Stomach (tissue), 19 donors: ENCODE data around the gene LCE1A. TPM values are rescaled to one million over a fixed set of nuclear protein-coding genes. Genes with fewer than 3 reads are reported as not detected.

Experiments
- DNase-seq, 2 donors: peaks; one replicate each; pipeline versions ENCODE4 v3.0.0 to v3.0.0-alpha.2; 2013 to 2019
- H3K27ac ChIP-seq, 5 donors: fragments of 200-600 bp in 4 of 5; sonication (generic) in 4 of 5; one replicate each; pipeline ENCODE4 v1.5.1; 2013 to 2019; ENCODE audit warnings: mild to moderate bottlenecking in 1 of 5, moderate library complexity in 1 of 5
- H3K27me3 ChIP-seq, 3 donors: fragments of 200-600 bp; sonication (generic); one replicate each; pipeline ENCODE4 v1.5.1; 2017 to 2019; ENCODE audit warnings: mixed run types in 1 of 3
- H3K36me3 ChIP-seq, 4 donors: fragments of 200-600 bp; sonication (generic); 1 replicate in 3 of 4; 2 replicates in 1 of 4; pipeline ENCODE4 v1.5.1; 2016 to 2019
- H3K4me1 ChIP-seq, 4 donors: fragments of 200-600 bp; sonication (generic); one replicate each; pipeline ENCODE4 v1.5.1; 2016 to 2019
- H3K4me3 ChIP-seq, 4 donors: fragments of 200-600 bp; sonication (generic) in 3 of 4; one replicate each; pipeline ENCODE4 v1.5.1; 2016 to 2019; ENCODE audit warnings: mild to moderate bottlenecking in 1 of 4
- H3K9me3 ChIP-seq, 4 donors: fragments of 200-600 bp; sonication (generic); one replicate each; pipeline ENCODE4 v1.5.1; 2016 to 2019
- EP300 ChIP-seq: sonication (generic); formaldehyde crosslinking; IDR thresholded peaks from one replicate; pipeline ENCODE4 v1.6.1; 2017; ENCODE audit warnings: antibody characterized with exemption
- POLR2A ChIP-seq, 4 donors: fragments of 450-650 bp; IDR thresholded peaks; one replicate each; pipeline ENCODE4 v1.6.1; 2016; ENCODE audit warnings: antibody characterized with exemption in 4 of 4, control low read depth in 2 of 4, mild to moderate bottlenecking in 1 of 4, moderate library complexity in 1 of 4
- POLR2AphosphoS5 ChIP-seq, 3 donors: sonication (generic); formaldehyde crosslinking; IDR thresholded peaks; one replicate each; pipeline ENCODE4 v1.6.1; 2016; ENCODE audit warnings: antibody characterized with exemption in 3 of 3
- WGBS, 5 donors: extraction: QIAGEN DNeasy Blood & Tissue Kit in 3 of 5; methylation state at CpG; one replicate each; pipeline versions ENCODE4 v1.1.5 to v1.1.7; 2013 to 2018; 5-methylcytosine and 5-hydroxymethylcytosine counted together
- intact Hi-C: fragments of 100-400 bp; cut with DNase I; formaldehyde crosslinking; loops from one replicate; pipeline ENCODE4 v1.15.1; 2023; ENCODE audit warnings: low total_unique reads
- long read RNA-seq, 10 donors: transcript quantifications; one replicate each; lab custom pipeline, GENCODE V29; 2026
- polyA plus RNA-seq, 3 donors: library from polyadenylated mRNA; stranded (reverse); fragments of 200-250 nt; gene quantifications; one replicate each; pipeline ENCODE4 v1.2.3, GENCODE V29; 2013
- total RNA-seq, 5 donors: library from RNA; depleted of rRNA; stranded (reverse); fragments of >200 nt; gene quantifications; one replicate each; pipeline versions ENCODE4 v1.1.0 to v1.2.3, GENCODE V29; 2014 to 2016
- TF ChIP-seq, protein P1 (sequence below), 7 experiments: fragments of 450-650 bp in 4 of 7; fragments of 200-600 bp in 3 of 7; sonication (generic) in 3 of 7; IDR thresholded peaks; one replicate each; pipeline ENCODE4 v1.5.1; 2016 to 2019; ENCODE audit warnings: antibody characterized with exemption in 7 of 7, control low read depth in 2 of 7, mild to moderate bottlenecking in 1 of 7
- donor health status: healthy with polysubstance abuse.
- donor health status: Bipolar disorder and iron deficiency.
- donor health status: healthy.

The LCE1A gene
- total RNA-seq (not detected), polyA plus RNA-seq (not detected)
- long read RNA-seq, donor 1, result 0 reads
- long read RNA-seq, donor 2, result 0 reads
- long read RNA-seq, donor 3, result 0 reads
- long read RNA-seq, donor 4, result 0 reads
- long read RNA-seq, donor 5, result 0 reads
- long read RNA-seq, donor 6, result 0 reads
- long read RNA-seq, donor 7, result 0 reads
- long read RNA-seq, donor 8, result 0 reads
- long read RNA-seq, donor 9, result 0 reads
- long read RNA-seq, donor 10, result 0 reads

GRCh38 chr1:152827173-152827572, at the start of gene LCE1A:
LCE1A (plus strand) TSS chr1:152827473; CDS start chr1:152827473, 0 bp downstream.
- Histone ChIP-seq H3K4me3 (no peak within 1 kb of the TSS), H3K27me3 (peaks cover 0 to 24% (median 0%) of the 10 kb centered on the region in 3 donors), H3K36me3 (no peaks in the 10 kb centered on the region), H3K27ac (no peak within 1 kb of the TSS), H3K4me1 (no peaks in the 10 kb centered on the region), H3K9me3 (peaks cover 0 to 4% (median 0%) of the 10 kb centered on the region in 4 donors)
- TF ChIP-seq EP300, result no peak
- TF ChIP-seq, protein P1, sequence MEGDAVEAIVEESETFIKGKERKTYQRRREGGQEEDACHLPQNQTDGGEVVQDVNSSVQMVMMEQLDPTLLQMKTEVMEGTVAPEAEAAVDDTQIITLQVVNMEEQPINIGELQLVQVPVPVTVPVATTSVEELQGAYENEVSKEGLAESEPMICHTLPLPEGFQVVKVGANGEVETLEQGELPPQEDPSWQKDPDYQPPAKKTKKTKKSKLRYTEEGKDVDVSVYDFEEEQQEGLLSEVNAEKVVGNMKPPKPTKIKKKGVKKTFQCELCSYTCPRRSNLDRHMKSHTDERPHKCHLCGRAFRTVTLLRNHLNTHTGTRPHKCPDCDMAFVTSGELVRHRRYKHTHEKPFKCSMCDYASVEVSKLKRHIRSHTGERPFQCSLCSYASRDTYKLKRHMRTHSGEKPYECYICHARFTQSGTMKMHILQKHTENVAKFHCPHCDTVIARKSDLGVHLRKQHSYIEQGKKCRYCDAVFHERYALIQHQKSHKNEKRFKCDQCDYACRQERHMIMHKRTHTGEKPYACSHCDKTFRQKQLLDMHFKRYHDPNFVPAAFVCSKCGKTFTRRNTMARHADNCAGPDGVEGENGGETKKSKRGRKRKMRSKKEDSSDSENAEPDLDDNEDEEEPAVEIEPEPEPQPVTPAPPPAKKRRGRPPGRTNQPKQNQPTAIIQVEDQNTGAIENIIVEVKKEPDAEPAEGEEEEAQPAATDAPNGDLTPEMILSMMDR (IDR thresholded peaks at IDR 0.05), result no peak
- no peak for TF ChIP-seq POLR2AphosphoS5 (IDR thresholded peaks at IDR 0.05)
- TF ChIP-seq POLR2A (IDR thresholded peaks at IDR 0.05), result no peak
- no peak for DNase-seq
- WGBS, 5 donors, result 41 to 74% (median 67%) methylated on average over 2 of the region's 2 CpGs
- intact Hi-C loops, result no loop called here

- DNase-seq, result no peak
- TF ChIP-seq POLR2AphosphoS5 (IDR thresholded peaks at IDR 0.05), result no peak
- TF ChIP-seq EP300, result no peak
- no peak for TF ChIP-seq POLR2A (IDR thresholded peaks at IDR 0.05)
- TF ChIP-seq, protein P1 (IDR thresholded peaks at IDR 0.05), result no peak
- Histone ChIP-seq H3K27me3 (peaks cover 0 to 15% (median 0%) of the 10 kb centered on the region in 3 donors), H3K4me3 (no peak overlapping the region), H3K27ac (no peak overlapping the region), H3K36me3 (no peaks in the 10 kb centered on the region), H3K4me1 (no peaks in the 10 kb centered on the region), H3K9me3 (peaks cover 0 to 6% (median 2%) of the 10 kb centered on the region in 4 donors)
- intact Hi-C loops, result no loop called here
- WGBS, 5 donors, result 45 to 62% (median 59%) methylated on average over 4 of the region's 4 CpGs
Observed at GRCh38 chr1:152777510-152778137, 49.6 kb upstream of the LCE1A start.

- TF ChIP-seq POLR2AphosphoS5 (IDR thresholded peaks at IDR 0.05), result no peak
- TF ChIP-seq, protein P1 (IDR thresholded peaks at IDR 0.05), result no peak
- TF ChIP-seq EP300, result no peak
- TF ChIP-seq POLR2A (IDR thresholded peaks at IDR 0.05), result no peak
- Histone ChIP-seq H3K4me3 (no peak overlapping the region), H3K9me3 (no peaks in the 10 kb centered on the region), H3K36me3 (no peaks in the 10 kb centered on the region), H3K4me1 (no peaks in the 10 kb centered on the region), H3K27ac (no peak overlapping the region), H3K27me3 (peaks cover 0 to 24% (median 0%) of the 10 kb centered on the region in 3 donors)
- 47 to 56% (median 49%) methylated on average over 2 of the region's 2 CpGs for WGBS, 5 donors
- intact Hi-C loops, result no loop called here
- DNase-seq, result no peak
Observed at GRCh38 chr1:152783095-152783494, 44.2 kb upstream of the LCE1A start.

- DNase-seq, result no peak
- H3K36me3 ChIP-seq, result no peaks in the 10 kb centered on the region
- no peak within 1 kb of the TSS for H3K27ac ChIP-seq
- H3K4me1 ChIP-seq, result no peaks in the 10 kb centered on the region
- peaks cover 0 to 24% (median 0%) of the 10 kb centered on the region in 3 donors for H3K27me3 ChIP-seq
- intact Hi-C loops, result no loop called here
- no peak within 1 kb of the TSS for H3K4me3 ChIP-seq
- TF ChIP-seq EP300, result no peak
- TF ChIP-seq POLR2A (IDR thresholded peaks at IDR 0.05), result no peak
- TF ChIP-seq, protein P1 (IDR thresholded peaks at IDR 0.05), result no peak
- no peak for TF ChIP-seq POLR2AphosphoS5 (IDR thresholded peaks at IDR 0.05)
- WGBS, 5 donors, result 33 to 55% (median 42%) methylated on average over 2 of the region's 2 CpGs
- no peaks in the 10 kb centered on the region for H3K9me3 ChIP-seq
Observed at GRCh38 chr1:152786077-152786476, 41.2 kb upstream of the LCE1A start, which contains the start of gene LCE1E. LCE1E (plus strand) TSS chr1:152786257; CDS start chr1:152787300, 1,043 bp downstream.
